LNCAP (cell line): ENCODE data around the gene DGKG.

ENCODE experiments used
- CTCF ChIP-seq: fragments of 450-650 bp; IDR thresholded peaks from 2 replicates; pipeline ENCODE4 v1.5.1; 2017; ENCODE audit warnings: mild to moderate bottlenecking

The DGKG gene

GRCh38 chr3:186166036-186166435, 196.0 kb downstream of the DGKG start:
- no peak for TF ChIP-seq CTCF

GRCh38 chr3:186165331-186165730, 196.7 kb downstream of the DGKG start:
- TF ChIP-seq CTCF, result no peak

GRCh38 chr3:186164696-186165095, 197.3 kb downstream of the DGKG start:
- no peak for TF ChIP-seq CTCF

GRCh38 chr3:186162221-186162620, 199.8 kb downstream of the DGKG start:
- no peak for TF ChIP-seq CTCF

GRCh38 chr3:186160691-186161243, 201.3 kb downstream of the DGKG start:
- TF ChIP-seq CTCF, result no peak

GRCh38 chr3:186154641-186155040, 207.4 kb downstream of the DGKG start:
- no peak for TF ChIP-seq CTCF

- no peak for TF ChIP-seq CTCF
Measured at GRCh38 chr3:186152889-186153292, 209.1 kb downstream of the DGKG start.

GRCh38 chr3:186152361-186152798, 209.7 kb downstream of the DGKG start:
- TF ChIP-seq CTCF, result no peak
